BLaER1 treated with 17β-estradiol and CSF1 and Interleukin-3, amounts not matched to agents 10 nM and 100 nM (cell line): ENCODE data around the gene PRR16.

Experiments used
- H3K27ac ChIP-seq, 11 experiments: shearing (Covaris generic); formaldehyde crosslinking; 2 replicates each; pipeline ENCODE4 v1.8.1; 2022
- H3K27me3 ChIP-seq, 11 experiments: shearing (Covaris generic); formaldehyde crosslinking; 2 replicates each; pipeline ENCODE4 v1.8.1; 2022
- H3K36me3 ChIP-seq, 11 experiments: shearing (Covaris generic); formaldehyde crosslinking; 2 replicates each; pipeline ENCODE4 v1.8.1; 2022
- H3K4me1 ChIP-seq, 10 experiments: shearing (Covaris generic); formaldehyde crosslinking; 2 replicates each; pipeline ENCODE4 v1.8.1; 2022
- H3K4me2 ChIP-seq, 11 experiments: shearing (Covaris generic); formaldehyde crosslinking; 2 replicates each; pipeline ENCODE4 v1.8.1; 2022
- H3K4me3 ChIP-seq, 10 experiments: shearing (Covaris generic); formaldehyde crosslinking; 2 replicates each; pipeline ENCODE4 v1.8.1; 2022
- H3K9ac ChIP-seq, 11 experiments: shearing (Covaris generic); formaldehyde crosslinking; 2 replicates each; pipeline ENCODE4 v1.8.1; 2022
- H3K9me3 ChIP-seq, 11 experiments: shearing (Covaris generic); formaldehyde crosslinking; replicated peaks in 1 of 11; 2 replicates each; pipeline ENCODE4 v1.8.1; 2022
- H4K20me1 ChIP-seq, 11 experiments: shearing (Covaris generic); formaldehyde crosslinking; 2 replicates each; pipeline ENCODE4 v1.8.1; 2022
- Cebpa-rat ChIP-seq, 11 experiments: shearing (Covaris generic); IDR thresholded peaks; 2 replicates each; pipeline ENCODE4 v1.8.1; 2022

PRR16 gene

DNA sequence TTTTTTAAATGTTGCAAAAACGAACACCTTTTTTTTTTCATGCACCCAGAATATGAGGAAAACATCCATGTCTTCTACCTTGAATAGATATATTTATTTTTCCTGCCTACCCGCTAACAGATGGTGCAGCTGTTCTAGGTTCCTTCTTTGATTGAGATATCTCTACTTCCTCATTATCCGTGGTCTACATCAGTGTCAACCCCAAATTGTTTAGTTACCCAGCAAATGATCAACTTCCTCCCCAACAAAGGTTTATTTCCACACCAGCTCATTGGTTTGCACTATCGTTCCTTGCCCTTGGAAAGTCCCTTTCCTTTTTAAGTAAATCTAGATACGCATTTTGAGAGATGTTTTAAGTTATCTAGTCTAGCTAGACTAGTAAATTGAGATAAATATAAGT lies 166.4 kb downstream of the PRR16 start:
- Histone ChIP-seq H3K4me2 (peak overlapping the region in 2 of 11 experiments; percentile 11; a peak in 1 of 22 replicates), H3K9me3 (peaks cover 0 to 10% (median 0%) of the 10 kb centered on the region in 11 experiments; a peak in 4 of 22 replicates)
- TF ChIP-seq Cebpa-rat (IDR thresholded peaks at IDR 0.05), result no peak

DNA sequence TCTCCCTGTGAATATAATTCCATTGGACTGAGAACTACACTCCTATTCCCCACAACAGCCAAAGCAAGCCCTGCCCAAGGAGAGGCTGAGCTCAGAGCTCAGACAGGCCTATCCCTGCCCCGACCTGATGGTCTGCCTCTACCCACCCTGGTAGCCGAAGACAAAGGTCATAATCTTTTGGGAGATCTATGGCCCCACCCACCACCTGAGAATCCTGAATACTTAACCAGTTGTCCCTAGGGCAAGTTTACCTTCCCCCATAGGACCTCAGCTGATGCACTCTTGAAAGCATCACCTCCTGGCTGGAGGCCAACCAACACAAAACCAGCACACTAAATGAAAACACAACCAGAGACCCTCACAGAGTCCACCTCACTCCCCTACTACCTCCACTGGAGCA lies 167.5 kb downstream of the PRR16 start:
- Histone ChIP-seq H3K4me1 (peaks cover 0 to 7% (median 0%) of the 10 kb centered on the region in 10 experiments; a peak in 4 of 20 replicates), H3K4me2 (no peak overlapping the region), H3K4me3 (no peak overlapping the region), H3K27me3 (no peaks in the 10 kb centered on the region), H4K20me1 (no peaks in the 10 kb centered on the region), H3K9me3 (peaks cover 0 to 10% (median 0%) of the 10 kb centered on the region in 11 experiments; a peak in 4 of 22 replicates), H3K36me3 (no peaks in the 10 kb centered on the region), H3K9ac (no peak overlapping the region), H3K27ac (0 out of 22 replicates have a peak overlapping the region, but pooled peaks of 1 of the 11 experiments have one; percentile 25)
- no peak for TF ChIP-seq Cebpa-rat (IDR thresholded peaks at IDR 0.05)

More for the DNA sequence above, 166.4 kb downstream of the PRR16 start:
- H3K9ac ChIP-seq, result no peak overlapping the region
- H3K27ac ChIP-seq, result peak overlapping the region in 1 of 11 experiments; percentile 25; a peak in 2 of 22 replicates
- peaks cover 0 to 7% (median 0%) of the 10 kb centered on the region in 10 experiments; a peak in 4 of 20 replicates for H3K4me1 ChIP-seq
- no peak overlapping the region for H3K4me3 ChIP-seq
- H3K36me3 ChIP-seq, result no peaks in the 10 kb centered on the region
- no peaks in the 10 kb centered on the region for H3K27me3 ChIP-seq
- H4K20me1 ChIP-seq, result no peaks in the 10 kb centered on the region

DNA sequence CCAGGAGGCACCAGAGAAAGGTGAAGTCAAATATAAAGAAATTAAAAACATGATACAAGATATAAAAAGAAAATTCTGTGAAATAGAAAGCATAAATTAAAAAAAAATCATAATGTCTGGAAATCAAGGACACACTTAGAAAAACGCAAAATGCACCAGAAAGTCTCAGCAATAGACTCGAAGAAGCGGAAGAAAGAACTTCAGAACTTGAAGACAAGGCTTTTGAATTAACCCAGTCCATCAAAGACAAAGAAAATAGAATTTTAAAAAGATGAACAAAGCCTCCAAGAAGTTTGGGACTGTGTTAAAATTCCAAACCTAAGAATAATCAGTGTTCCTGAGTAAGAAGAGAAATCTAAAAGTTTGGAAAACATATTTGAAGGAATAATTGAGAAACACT lies 168.3 kb downstream of the PRR16 start:
- TF ChIP-seq Cebpa-rat (IDR thresholded peaks at IDR 0.05), result no peak
- no peaks in the 10 kb centered on the region for H3K36me3 ChIP-seq
- H3K4me2 ChIP-seq, result no peak overlapping the region
- no peaks in the 10 kb centered on the region for H4K20me1 ChIP-seq
- H3K4me3 ChIP-seq, result no peak overlapping the region
- no peaks in the 10 kb centered on the region for H3K27me3 ChIP-seq
- no peak overlapping the region for H3K9ac ChIP-seq
- no peak overlapping the region for H3K27ac ChIP-seq
- peaks cover 0 to 7% (median 0%) of the 10 kb centered on the region in 10 experiments; a peak in 4 of 20 replicates for H3K4me1 ChIP-seq
- H3K9me3 ChIP-seq, result peaks cover 0 to 10% (median 0%) of the 10 kb centered on the region in 11 experiments; a peak in 4 of 22 replicates

DNA sequence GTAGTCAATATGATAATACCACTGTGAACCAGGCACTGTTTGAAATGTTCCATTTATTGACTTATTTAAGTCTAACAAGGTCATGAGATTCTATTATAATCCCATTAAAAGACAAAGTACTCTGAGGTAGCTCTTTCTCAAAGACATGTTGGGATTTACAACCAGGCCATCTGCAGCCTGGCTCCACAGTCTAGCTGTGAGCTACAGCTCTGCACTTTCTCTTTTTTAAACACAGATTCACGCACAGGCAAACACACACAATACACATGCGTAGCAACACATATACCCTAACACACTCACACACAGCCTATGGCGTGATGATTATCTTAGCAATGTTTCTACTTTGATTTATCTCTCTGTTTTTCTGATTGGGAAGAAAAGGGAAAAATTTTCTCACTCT lies 174.3 kb downstream of the PRR16 start:
- TF ChIP-seq Cebpa-rat (IDR thresholded peaks at IDR 0.05), result no peak
- no peak overlapping the region for H3K4me3 ChIP-seq

DNA sequence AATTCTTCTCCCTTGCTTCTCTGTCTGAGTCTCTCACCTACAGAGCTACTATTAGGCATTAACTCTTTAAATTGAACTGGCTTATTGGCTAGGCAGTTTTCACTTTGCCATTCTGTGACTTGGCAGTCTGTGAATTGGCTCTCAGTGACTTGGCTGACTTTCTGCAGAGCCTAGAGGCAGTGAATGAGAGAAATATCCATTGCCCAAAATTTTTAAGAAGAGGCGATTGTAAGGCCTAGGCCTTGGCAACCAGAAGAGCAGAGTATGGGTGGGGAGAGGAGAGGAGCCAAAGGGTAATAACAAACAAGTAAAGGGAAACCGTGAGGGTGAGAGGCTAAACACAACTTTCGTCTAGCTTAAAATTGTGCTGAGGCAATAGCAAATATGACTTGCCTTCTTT lies 176.7 kb downstream of the PRR16 start:
- H3K36me3 ChIP-seq, result no peaks in the 10 kb centered on the region
- no peaks in the 10 kb centered on the region for H3K4me1 ChIP-seq
- H3K27ac ChIP-seq, result no peak overlapping the region
- H3K4me3 ChIP-seq, result no peak overlapping the region
- TF ChIP-seq Cebpa-rat (IDR thresholded peaks at IDR 0.05), result no peak
- no peaks in the 10 kb centered on the region for H3K9me3 ChIP-seq
- H3K4me2 ChIP-seq, result no peak overlapping the region
- no peak overlapping the region for H3K9ac ChIP-seq
- no peaks in the 10 kb centered on the region for H3K27me3 ChIP-seq
- no peaks in the 10 kb centered on the region for H4K20me1 ChIP-seq

More for the DNA sequence above, 174.3 kb downstream of the PRR16 start:
- Histone ChIP-seq H3K27ac (no peak overlapping the region), H3K27me3 (no peaks in the 10 kb centered on the region), H3K9me3 (no peaks in the 10 kb centered on the region), H3K9ac (no peak overlapping the region), H3K4me2 (no peak overlapping the region), H4K20me1 (no peaks in the 10 kb centered on the region), H3K4me1 (no peaks in the 10 kb centered on the region), H3K36me3 (no peaks in the 10 kb centered on the region)

DNA sequence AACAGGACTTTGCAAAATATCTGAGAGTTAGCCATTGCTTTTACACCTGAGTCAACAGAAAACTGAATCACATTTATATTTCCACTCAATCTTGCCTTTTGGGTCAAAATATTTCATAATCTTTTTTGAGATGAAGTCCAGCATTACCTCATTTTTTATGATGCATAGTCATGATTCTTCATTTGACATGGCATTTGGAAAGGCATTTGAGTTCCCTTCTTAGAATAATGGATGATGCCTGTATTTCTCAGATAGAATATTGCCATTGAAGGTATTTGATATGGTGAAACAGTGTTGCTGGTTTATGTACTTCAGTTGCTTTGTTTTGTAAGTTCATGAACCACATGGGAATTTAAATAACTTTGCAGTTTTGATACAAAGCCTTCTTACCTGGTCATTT lies 180.4 kb downstream of the PRR16 start:
- Histone ChIP-seq H3K9me3 (no peaks in the 10 kb centered on the region), H3K36me3 (no peaks in the 10 kb centered on the region), H4K20me1 (no peaks in the 10 kb centered on the region), H3K4me3 (no peak overlapping the region), H3K4me1 (no peaks in the 10 kb centered on the region), H3K4me2 (no peak overlapping the region), H3K27ac (no peak overlapping the region), H3K27me3 (no peaks in the 10 kb centered on the region), H3K9ac (no peak overlapping the region)
- TF ChIP-seq Cebpa-rat (IDR thresholded peaks at IDR 0.05), result no peak

DNA sequence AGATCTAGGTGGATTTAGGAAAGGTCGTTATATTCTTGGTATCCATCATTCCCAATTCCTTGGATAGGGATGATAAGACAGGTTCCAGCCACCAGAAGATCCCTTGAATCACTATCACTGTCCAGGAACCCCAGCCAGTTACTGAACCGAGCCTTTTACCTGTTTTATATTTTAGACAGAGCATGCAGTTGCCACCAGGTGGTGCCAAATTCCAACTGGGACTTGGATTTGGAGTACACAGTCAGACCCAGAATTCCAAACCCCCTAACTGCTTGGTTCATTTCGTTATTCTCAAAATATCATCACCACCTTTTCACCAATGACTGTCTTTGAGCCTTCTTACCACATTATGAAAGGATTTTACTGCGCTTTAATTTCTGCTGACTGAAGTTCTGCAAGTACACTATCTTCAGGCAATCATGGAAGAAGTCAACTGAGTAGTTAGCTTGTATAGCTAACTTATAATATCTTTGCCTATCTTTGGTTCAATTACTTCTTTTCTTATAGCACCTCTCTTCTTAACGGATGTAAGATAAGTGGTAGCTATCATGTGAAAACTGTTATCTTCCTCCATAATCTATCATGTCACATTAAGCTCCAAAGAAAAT lies 191.8 kb downstream of the PRR16 start:
- Histone ChIP-seq H4K20me1 (no peaks in the 10 kb centered on the region), H3K4me3 (no peak overlapping the region), H3K27me3 (no peaks in the 10 kb centered on the region), H3K27ac (no peak overlapping the region), H3K4me2 (no peak overlapping the region), H3K9ac (no peak overlapping the region), H3K36me3 (no peaks in the 10 kb centered on the region), H3K9me3 (no peaks in the 10 kb centered on the region), H3K4me1 (no peaks in the 10 kb centered on the region)
- no peak for TF ChIP-seq Cebpa-rat (IDR thresholded peaks at IDR 0.05)

DNA sequence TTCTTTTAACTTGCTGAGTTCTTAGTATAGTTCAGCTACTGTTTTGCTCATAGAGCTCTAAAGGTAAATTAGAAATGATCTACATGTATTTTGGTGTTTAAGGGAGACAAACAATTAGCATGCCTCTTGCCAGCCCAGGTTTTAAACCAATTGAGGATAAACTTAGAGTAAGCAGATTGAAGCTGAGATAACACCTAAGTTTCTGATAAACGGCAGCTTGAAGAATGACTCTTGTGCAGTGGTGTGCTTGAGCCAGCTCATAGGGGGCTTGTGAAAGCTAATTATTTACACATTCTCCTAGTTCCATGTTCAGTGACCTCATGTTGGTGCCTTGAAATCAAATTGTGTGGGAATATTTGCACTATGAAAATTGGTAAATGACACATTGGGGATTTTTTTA lies 193.0 kb downstream of the PRR16 start:
- Histone ChIP-seq H3K4me1 (no peaks in the 10 kb centered on the region), H3K4me2 (no peak overlapping the region), H3K27me3 (no peaks in the 10 kb centered on the region), H4K20me1 (no peaks in the 10 kb centered on the region), H3K4me3 (no peak overlapping the region), H3K27ac (no peak overlapping the region), H3K36me3 (no peaks in the 10 kb centered on the region), H3K9ac (no peak overlapping the region), H3K9me3 (no peaks in the 10 kb centered on the region)
- no peak for TF ChIP-seq Cebpa-rat (IDR thresholded peaks at IDR 0.05)

DNA sequence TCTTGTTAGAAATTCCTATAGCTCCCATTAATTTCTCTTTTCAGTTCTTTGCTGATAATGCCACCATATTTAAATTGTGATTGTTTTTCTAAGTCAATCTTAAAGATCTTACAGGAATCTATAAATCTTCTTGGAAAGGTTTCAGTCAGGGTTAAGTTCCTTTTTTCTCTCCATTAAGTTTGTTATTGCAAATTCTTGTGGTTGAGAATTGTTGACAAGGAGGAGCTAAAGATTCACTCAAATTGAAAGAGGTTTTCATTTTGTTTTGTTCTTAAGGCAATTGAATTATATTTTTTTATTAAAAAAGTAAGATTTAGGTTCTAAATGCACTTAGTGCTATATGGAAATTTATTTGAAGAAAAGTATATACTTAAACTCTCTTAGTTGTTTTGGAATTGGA lies 213.4 kb downstream of the PRR16 start:
- no peak overlapping the region for H3K9ac ChIP-seq
- no peaks in the 10 kb centered on the region for H4K20me1 ChIP-seq
- no peak for TF ChIP-seq Cebpa-rat (IDR thresholded peaks at IDR 0.05)
- H3K36me3 ChIP-seq, result no peaks in the 10 kb centered on the region
- H3K27me3 ChIP-seq, result no peaks in the 10 kb centered on the region
- H3K27ac ChIP-seq, result no peak overlapping the region
- H3K4me2 ChIP-seq, result peak overlapping the region in 1 of 11 experiments; percentile 5; a peak in 1 of 22 replicates
- no peak overlapping the region for H3K4me3 ChIP-seq
- no peaks in the 10 kb centered on the region for H3K9me3 ChIP-seq
- H3K4me1 ChIP-seq, result peaks cover 0 to 5% (median 0%) of the 10 kb centered on the region in 10 experiments; a peak in 1 of 20 replicates

DNA sequence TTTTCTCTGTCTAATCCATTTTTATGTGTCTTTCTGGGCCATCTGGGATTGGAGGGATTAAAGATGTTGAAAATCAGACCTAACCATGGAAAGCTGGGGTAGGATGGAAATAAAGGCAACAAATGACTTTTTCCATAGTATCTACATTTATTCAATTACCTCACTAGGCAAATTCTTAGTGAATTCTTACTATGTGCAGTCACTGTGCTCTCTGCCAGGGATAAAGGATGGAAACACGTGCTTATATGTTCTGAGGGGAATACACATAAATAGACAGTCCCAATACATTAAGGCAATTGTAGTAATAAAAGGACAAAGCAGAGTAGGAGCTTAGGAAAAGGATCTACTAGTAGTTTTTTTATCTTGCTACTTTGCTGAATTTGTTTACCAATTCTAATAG lies 214.2 kb downstream of the PRR16 start:
- H3K4me2 ChIP-seq, result no peak overlapping the region
- no peak overlapping the region for H3K9ac ChIP-seq
- H3K36me3 ChIP-seq, result no peaks in the 10 kb centered on the region
- no peak overlapping the region for H3K4me3 ChIP-seq
- H4K20me1 ChIP-seq, result no peaks in the 10 kb centered on the region
- H3K9me3 ChIP-seq, result no peaks in the 10 kb centered on the region
- H3K27ac ChIP-seq, result no peak overlapping the region
- peaks cover 0 to 12% (median 0%) of the 10 kb centered on the region in 10 experiments; a peak in 3 of 20 replicates for H3K4me1 ChIP-seq
- no peaks in the 10 kb centered on the region for H3K27me3 ChIP-seq
- no peak for TF ChIP-seq Cebpa-rat (IDR thresholded peaks at IDR 0.05)
